ENCODE measurements around the gene NPC1L1.

DNA sequence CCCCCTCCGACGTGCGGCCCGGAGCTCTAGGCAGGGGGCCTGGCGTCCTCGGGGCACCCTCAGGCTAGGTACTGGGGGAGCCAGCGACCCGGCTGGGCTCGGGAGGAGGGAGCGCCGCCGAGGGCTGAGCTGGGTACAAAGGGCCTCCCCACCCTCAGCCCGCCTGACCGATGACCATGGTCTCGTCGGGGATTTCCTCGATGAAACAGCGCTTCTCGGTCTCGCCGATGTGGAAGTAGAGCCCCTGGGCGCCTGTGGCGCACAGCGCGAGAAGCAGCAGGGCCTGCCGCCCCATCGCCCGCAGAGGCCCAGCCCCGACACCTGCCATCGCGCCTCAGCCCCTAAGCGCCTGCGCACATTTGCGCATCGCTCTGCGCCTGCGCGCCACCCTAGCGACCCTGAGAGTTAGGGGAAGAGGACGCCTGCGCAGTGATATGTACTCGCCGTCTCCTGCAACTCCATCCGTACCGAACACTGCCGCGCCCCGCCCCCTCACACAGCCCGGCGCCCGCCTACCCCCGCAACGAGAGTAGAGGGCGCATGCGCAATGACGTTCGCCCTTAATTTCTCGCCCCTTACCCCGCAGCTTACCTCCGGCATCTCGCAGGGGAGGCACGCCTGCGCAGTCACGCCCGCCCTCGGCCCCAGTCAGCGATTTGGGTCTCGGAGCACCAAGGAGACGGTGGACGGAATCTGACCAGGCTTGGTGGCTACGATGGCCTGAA is 40.9 kb upstream of the NPC1L1 start, which contains the start of gene TMED4:
- TF ChIP-seq, protein P1, sequence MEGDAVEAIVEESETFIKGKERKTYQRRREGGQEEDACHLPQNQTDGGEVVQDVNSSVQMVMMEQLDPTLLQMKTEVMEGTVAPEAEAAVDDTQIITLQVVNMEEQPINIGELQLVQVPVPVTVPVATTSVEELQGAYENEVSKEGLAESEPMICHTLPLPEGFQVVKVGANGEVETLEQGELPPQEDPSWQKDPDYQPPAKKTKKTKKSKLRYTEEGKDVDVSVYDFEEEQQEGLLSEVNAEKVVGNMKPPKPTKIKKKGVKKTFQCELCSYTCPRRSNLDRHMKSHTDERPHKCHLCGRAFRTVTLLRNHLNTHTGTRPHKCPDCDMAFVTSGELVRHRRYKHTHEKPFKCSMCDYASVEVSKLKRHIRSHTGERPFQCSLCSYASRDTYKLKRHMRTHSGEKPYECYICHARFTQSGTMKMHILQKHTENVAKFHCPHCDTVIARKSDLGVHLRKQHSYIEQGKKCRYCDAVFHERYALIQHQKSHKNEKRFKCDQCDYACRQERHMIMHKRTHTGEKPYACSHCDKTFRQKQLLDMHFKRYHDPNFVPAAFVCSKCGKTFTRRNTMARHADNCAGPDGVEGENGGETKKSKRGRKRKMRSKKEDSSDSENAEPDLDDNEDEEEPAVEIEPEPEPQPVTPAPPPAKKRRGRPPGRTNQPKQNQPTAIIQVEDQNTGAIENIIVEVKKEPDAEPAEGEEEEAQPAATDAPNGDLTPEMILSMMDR (IDR thresholded peaks at IDR 0.05): no peak
- TF ChIP-seq POLR2AphosphoS5 (IDR thresholded peaks at IDR 0.05) (peak; percentile 87 to 97 (median 94)), POLR2A (IDR thresholded peaks at IDR 0.05) (peak; percentile 73 to 76)
